NCI-H82 treated with DMSO at 0.1 percent for 48 hours (cell line): ENCODE results near the gene HIVEP2.
A peak's percentile ranks its signal among the peaks of the same experiment; 100 is the strongest.

Experiments used
- DNase-seq: peaks from one replicate; lab custom pipeline; 2025; ENCODE audit not compliant: unreplicated experiment; lab: John Stamatoyannopoulos, UW

The HIVEP2 gene

DNA sequence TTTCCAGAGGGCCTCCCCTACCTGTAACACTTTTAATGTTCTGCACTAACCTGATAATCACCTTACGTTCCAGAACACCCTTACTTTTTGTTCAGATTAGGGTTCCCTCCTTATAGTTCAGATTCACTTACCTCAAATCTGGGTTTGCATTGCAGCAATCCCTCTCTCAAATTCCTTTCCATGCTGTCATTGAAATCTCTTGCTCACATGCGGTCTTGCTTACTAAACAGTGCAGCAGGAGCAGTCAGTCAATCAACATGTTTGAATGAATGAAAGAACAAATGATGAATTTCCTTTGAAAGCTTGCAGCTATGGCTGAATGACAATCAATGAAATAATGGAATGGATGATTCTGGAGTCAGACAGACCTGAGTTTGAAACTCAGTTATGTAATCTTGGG is 200.1 kb downstream of the HIVEP2 start:
- no peak for DNase-seq

DNA sequence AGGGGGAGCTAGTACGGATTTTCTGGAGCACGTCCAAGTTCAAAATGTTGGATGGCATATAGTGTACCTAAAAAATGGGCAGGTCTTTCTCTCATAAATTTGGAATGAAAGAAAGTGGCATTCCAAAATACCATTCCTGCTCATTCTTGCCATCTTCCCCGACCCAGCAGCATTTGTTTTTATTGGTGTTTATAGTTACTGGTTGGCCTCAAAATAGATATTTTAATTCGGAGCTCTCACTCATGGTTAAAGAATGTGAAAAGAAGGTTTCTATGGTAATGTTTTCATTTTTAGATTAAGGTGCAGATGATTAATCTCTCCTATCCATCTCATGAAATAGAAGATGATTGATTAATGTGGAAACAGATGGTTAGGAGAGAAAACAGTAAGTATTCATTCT is 204.5 kb downstream of the HIVEP2 start:
- DNase-seq, result no peak

DNA sequence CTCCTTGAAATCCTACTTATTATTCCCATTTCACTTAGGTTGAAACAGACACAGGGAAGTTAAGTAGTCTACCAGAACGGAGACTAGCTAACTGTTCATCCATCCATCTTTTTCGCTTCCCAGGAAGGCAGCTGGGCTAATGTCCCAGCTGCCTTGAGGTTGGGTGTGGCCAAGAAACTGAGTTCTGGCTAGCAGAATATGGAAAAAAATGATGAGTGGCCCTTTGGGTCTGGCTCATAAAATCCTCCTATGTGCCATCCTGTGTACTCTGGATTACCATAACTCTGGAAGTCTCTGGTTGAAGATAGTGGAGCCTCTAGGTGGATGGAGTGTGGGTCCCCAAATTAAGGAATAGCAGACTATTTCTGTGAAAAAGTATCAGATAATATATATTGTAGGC is 206.2 kb downstream of the HIVEP2 start:
- no peak for DNase-seq

DNA sequence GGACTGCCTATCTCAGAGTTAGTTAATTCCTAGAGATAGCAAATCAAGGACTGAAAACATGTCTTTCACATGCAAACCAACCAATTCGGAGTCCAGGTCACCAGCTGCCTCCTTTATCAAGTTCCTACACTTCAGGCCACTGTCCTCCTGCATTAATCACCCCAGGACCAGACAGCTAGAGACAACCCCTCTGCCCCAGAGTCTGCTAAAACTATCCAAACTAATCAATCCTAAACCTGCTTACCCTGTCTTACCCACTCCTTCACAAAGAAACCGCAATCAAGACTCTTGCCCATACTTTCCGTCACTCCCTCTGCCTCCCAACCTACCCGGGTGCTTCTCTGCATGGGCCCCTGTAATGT is 207.0 kb downstream of the HIVEP2 start:
- DNase-seq, result no peak

DNA sequence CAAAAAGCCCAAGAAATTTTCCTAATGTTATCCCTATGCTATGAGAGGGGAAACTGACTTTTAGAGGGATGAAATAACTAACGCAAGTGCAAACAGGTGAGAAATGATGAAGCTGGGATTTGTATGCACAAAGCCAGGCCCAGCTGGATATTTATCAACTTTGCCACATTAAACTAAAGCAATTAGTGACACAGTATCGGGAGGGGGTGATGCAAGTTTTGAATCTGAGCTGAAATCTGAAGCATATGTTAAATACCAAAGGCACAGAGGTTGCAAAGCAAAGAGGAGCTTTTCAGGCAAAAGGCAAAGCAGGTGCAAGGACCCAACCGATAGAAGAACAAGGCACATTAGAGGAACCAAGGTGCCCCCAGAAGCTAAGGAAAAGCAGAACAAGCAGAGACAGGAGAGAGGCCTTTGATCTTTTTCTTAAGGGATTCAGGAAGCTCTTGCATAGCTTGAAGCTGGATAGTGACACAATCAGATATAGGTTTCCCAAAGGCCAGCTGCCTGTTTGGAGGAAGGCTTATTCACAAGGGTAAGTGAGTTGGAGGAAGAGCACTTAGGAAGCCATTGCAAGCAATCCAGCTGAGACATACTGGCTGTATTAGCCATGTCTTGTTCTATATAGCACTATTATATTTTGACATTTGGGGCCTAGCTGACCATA is 207.5 kb downstream of the HIVEP2 start:
- DNase-seq, result no peak

DNA sequence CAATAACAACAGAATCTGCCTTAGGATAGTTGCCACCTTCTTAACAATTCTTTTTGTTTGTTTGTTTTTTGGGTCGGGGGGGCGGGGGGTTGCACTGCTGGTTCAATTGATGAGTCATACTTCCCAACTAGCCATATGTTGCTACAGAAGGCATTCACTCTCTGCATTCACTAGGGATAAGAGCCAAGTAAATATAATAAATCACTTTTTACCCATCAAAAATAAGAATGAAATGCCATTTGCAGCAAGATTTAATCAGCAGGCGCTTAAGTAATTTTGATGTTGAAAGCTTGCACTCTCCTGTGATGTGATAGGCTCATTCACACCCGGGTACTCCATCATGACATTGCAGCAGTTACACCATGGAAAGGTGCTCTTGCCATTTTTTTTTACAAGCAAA is 209.8 kb downstream of the HIVEP2 start:
- peak; percentile 11 for DNase-seq

DNA sequence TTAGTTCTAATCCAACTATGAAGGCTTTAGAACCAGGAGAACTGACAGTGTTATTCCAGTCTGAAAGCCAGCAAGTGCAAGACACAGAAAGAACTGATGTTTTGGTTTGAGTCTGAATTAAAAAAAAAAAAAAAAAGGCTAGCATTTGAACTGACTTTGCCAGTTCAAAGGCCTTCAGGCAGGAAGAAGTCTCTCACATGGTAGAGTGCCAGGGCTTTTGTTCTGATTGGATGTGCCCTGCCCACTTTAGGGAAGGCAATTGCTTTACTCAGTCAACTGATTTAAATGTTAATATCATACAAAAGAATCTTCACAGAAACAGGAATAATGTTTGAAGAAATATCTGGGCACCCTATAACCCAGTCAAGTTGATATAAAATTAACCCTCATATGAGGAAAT is 212.2 kb downstream of the HIVEP2 start:
- DNase-seq, result no peak

DNA sequence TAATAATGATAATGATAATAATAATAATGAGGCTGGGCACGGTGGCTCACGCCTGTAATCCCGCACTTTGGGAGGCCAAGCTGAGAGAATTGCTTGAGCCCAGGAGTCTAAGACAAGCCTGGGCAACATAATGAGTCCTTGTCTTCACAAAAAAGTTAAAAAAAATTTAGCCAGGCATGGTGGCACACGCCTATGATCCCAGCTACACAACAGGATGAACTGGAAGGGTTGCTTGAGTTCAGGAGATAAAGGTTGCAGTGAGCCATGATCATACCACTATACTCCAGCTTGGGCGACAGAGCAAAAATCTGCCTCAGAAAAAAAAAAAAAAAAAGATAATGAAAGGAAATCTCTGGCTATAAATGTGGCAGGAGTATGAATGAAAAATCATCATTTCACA is 213.4 kb downstream of the HIVEP2 start:
- no peak for DNase-seq

DNA sequence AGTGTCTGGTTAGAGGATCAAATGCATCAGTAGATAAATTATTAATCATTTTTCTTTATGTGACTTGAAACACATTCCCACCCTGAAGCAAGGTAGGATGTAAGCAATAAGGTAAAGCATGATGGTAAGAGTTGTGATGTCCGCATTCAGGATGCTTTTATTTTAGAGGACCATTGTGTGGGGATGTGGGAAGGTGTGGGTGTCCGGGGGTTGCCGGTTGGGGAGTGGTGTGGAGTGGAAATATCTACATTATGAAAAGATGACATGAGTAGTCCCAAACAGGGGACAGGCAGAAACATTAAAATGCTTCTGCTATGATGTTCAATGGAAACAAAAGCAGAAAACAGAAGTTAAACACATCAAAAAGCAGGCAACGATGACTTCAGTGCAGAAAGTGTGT is 215.4 kb downstream of the HIVEP2 start:
- no peak for DNase-seq

DNA sequence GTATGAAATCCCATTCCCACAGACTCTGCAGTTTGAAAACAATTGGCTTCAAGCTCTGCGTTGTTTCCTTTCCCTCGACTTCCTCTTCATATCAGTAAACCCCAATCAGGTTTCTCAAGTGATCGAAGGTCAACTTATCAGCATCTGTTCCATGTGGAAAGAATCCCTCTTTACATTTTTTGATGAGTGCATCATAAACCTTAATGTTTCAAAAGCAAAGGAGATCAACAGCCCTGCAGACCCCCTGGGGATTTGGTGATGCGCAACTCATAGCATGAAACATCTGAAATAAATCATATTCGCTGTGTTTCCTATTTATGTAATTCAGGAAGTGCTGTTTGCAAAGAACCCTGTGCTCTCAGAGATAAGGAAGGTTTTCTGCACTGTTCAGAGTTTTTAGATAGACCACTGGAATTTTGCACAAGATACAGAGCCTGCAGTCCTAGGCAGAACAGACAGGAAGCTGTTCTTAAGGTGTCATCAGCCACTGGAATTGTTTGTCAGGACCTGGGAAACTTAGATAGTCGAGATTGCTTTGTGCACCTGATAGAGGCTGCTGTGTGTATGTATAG is 216.0 kb downstream of the HIVEP2 start:
- DNase-seq, result no peak

DNA sequence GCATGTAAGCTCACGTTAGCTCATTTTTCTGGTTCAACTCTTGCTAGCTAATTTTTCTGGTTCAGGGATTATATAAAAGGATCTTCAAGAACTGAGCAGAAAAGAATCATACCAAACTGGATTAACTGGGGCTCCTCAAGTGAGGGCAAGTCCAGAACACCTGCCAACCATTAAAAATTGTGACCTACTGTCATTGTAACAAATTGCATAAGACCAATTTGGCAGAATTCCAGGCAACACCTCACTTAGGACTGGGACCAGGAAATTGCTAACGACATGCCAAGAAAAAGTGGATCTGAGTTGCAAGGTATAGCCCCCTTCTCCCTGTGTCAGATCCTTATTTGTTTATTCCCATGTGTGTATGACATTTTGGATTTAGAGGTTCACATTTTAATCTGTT is 216.6 kb downstream of the HIVEP2 start:
- peak; percentile 74 for DNase-seq

DNA sequence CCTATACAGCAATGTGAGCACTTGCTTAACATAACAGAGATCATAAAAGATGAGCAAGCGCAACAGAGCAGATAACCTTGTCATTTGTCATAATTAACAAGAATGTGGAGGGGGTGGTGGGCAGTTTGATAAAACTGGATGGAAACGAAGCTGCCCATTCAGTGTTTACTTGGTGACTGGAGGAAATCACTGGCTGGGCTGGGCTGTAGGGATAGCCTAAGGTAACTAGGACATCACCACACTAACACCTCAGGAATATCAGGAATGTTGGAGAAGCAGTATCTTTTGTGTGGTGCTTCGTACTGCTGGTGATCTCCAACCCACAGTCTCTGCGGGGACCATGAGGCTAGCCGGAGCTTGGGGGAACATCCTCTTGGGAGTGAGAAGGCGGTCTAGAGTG is 218.4 kb downstream of the HIVEP2 start:
- no peak for DNase-seq

DNA sequence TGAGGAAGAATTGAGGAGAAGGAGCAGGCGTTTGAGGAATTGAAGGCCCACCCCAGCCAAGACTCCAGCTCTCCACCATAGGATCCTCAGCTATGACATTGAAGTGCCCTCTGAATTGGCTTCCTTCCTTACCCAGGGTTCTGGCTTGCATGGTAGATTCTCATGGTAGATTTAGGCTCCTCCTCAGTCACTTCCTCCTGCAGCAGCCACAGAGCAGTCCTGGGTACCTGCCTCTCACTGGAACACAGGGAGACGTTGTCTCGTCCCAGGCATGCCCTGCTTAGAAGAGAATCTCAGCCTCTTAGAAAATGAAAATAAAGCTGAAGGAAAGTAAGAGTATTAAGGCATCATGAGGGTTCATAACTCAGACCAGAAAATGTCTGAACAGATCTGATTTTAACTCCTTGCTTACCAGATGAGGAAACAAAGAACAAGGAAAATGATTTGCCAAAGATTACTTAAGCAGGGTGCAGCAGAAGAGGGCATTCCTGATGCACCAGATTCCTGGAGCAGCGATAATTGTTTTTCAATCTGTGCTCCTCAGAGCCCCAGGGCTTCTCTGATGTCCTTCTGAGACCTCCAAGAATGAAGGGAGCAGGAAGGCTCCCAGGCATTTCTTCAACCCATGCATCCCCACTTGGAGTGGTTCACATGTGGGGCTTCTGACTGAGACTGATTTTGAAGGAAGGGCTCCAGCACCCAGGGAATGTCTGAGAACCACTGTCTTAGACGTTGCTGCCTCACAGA is 219.8 kb downstream of the HIVEP2 start:
- no peak for DNase-seq

DNA sequence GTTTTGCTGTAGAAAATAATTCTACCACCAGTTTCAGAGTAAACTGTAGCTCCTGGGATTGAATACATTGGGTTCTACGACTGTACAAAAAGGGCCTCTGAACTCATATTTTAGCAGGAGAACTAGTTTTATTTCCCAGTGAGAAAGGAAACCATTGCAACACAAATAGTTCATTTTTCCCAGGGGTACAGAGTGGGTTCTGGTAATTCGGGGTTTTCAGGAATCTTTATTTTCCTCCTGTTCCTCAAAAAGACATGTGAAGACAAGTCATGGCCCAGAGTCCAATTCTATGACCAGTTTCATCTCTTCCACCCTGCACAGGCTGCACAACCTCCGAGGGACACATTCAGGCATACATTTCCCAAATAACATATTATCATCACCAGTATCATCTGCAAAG is 222.1 kb downstream of the HIVEP2 start:
- no peak for DNase-seq

DNA sequence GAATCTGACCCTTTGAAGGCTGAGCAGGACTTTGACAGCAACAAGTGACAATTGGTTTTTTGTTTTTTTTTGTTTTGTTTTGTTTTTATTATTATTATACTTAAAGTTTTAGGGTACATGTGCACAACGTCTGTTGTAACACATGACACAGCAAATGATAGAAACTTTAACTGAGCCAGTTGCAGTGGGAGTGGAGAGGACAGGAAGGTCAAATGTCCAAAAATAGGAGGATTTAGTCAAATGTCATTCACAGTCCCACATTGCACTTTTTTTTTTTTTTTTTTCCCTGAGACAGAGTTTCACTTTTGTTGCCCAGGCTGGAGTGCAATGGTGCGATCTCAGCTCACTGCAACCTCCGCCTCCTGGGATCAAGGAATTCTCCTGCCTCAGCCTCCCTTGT is 223.0 kb downstream of the HIVEP2 start:
- DNase-seq, result no peak

DNA sequence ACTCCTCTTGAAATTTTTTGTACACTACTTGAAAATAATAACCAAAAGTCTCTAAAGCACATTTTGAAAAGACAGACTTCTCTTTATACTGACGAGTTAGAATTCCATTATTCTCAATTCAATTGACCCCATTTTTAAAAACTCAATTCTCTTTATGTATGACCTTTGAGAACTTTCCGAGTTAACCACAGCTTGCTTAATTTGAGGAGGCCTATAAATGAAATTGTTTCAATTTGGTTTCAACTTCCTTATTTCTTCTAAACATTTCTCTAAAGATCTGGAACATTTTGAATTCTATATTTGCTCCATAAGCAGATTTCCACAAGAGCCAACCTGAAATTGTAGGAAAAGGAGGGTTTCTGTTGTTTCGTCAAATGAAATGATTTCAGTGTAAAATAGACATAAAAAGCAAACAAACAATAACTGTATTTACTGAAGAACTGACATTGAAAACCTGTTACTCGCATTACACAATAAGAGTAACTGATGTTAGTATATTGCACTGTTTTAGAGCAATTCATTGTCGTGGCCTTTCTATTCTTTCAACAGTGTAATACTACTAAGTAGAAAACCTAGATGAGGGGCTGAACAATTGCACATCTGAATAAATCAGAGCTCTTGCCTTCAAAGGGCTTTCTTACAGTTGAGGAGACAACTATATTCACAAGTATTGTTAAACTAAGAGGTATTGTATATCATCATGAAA is 223.6 kb downstream of the HIVEP2 start:
- no peak for DNase-seq

DNA sequence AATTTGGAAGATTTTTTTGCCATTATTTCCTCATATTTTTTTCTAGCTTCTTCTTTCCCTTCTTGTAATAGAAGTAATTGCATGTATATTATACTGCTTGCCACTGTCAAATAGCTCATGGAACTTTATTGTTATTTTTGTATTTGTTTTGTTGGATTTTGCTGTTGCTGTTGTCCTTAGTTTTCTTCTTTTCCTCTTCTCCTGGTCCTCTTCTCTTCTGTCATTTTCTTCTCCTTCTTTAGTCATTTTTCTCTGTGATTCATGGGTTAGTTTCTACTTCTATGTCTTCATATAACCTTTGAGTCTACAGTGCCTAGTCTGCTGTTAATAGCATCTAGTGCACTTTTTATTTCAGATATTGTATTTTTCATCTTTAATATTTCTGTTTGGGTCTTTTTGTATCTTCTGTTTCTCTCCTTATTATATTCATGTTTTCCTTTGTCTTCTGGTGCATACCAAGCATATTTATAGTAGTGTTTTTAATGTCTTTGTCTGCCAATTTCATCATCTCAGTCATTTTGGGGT is 226.2 kb downstream of the HIVEP2 start:
- DNase-seq, result no peak

DNA sequence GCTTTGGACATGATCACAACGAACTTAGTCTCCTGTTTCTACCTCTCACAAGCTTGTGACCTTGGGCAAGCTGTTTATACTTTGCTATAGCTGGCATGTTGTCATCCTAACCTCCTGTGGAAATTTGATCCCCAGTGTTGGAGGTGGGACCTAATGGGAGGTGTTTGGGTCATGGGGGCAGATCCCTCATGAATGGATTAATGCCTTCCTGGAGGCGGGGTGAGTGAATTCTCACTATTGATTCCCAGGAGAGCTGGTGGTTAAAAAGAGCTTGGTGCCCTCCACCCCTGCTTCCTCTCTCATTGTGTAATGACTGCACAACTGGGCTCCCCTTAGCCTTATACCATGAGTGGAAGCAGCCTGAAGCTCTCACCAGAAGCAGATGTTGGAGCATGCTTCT is 228.9 kb downstream of the HIVEP2 start:
- no peak for DNase-seq

DNA sequence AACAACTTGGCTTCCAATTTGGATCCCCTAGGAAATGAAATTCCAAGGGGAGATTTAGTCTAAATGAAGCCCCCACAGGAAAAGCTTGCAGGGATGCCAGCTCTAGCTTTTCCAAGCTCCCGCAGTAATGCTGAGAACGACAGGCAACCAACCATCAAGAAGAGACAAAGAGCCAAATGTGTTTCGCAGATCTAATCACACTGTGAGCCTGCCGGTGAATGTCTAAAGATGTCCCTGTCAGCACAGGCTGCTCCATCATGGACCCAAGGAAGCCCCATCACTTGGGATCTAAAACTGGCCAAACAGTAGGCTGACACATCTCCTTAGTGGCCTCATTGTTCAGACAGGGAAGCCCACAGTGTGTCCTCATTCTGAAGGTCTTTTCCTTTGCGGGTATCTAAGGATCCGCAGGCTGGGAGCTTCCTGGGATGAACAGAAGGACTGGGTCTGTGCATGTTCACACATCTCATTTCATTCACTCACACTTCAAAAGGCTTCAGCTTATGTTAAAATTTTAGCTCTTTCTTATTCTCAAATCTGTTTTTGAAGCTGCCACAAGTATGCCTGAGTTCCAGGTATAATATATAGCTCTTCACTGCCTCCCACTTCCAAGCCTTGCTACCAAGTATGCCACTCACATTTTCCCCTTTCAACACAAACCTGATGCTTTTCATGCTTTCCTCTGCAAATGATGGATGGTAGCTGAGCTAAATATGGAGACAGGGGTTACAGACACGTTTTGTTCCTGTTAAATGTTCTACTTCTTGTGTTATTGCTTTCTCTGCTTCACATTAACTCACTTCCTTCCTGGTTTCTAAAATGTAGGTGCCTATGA is 229.8 kb downstream of the HIVEP2 start:
- no peak for DNase-seq

DNA sequence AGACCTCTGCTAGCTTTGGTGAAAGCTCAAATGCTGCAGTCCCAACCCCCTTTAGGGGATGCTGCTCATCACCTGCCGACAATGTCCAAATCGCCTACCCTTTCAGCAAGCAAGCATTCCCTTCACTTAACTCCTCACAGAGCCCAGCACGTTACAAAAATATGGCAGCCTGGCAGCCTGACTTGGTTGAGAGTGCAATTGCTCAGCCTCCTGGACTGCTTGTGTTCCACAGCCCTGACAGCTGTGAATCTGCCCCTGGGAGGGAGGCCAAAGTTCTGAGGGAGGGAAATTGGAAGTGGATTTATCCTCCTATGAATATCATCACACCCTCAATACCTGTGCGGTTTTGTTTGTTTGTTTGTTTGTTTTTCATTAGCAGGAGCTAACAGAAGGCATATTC is 231.0 kb downstream of the HIVEP2 start:
- no peak for DNase-seq

DNA sequence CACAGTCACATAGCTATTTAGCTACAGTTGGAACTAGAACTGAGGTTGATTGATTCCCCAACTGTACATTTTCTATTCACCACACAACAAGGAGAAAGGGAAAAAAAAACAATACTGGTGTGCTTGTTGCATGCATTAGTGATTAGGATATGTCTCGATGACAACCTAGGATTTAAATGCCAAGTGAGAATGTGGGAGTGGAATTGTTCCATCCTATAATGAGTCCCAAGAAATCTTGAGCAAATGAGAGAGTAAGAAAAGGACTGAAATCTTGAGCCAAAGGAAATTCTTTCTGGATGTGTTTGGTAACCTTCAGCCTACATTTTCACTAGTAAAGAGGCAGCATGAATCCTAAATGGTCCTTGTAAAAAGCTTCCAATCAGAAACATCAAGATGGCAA is 232.7 kb downstream of the HIVEP2 start:
- no peak for DNase-seq
